ENCODE data around the gene ARFGEF3.

The ARFGEF3 gene

DNA sequence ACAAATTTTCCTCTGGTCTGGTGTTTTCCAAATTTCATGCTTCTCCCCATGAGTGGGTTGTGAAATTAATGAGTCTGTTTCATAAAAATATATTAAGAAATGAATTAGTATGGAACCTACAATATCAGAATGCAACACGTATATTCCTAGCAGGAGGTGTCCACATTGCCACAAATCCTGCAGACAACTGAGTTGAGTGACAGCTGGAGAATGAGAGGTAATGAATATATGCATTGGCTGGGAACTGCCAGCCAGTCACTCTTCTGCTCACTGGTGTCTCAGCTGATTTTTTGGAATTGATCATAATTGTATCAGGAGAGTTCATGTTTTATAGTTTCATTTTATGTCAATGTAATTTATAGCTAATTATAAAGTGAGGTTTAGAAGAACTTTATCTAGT, 6.3 kb upstream of the ARFGEF3 start:
- TF ChIP-seq, protein P1, sequence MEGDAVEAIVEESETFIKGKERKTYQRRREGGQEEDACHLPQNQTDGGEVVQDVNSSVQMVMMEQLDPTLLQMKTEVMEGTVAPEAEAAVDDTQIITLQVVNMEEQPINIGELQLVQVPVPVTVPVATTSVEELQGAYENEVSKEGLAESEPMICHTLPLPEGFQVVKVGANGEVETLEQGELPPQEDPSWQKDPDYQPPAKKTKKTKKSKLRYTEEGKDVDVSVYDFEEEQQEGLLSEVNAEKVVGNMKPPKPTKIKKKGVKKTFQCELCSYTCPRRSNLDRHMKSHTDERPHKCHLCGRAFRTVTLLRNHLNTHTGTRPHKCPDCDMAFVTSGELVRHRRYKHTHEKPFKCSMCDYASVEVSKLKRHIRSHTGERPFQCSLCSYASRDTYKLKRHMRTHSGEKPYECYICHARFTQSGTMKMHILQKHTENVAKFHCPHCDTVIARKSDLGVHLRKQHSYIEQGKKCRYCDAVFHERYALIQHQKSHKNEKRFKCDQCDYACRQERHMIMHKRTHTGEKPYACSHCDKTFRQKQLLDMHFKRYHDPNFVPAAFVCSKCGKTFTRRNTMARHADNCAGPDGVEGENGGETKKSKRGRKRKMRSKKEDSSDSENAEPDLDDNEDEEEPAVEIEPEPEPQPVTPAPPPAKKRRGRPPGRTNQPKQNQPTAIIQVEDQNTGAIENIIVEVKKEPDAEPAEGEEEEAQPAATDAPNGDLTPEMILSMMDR (IDR thresholded peaks at IDR 0.05; ENCODE audit: extremely low read depth, insufficient read depth, missing control alignments): no peak
- in situ Hi-C loops (cut with MboI; ENCODE audit: low pct_unique_long_range_greater_than_20kb, low sequenced_read_pairs, unreplicated experiment): no loop called here
- DNase-seq (ENCODE audit: low spot score): no peak

DNA sequence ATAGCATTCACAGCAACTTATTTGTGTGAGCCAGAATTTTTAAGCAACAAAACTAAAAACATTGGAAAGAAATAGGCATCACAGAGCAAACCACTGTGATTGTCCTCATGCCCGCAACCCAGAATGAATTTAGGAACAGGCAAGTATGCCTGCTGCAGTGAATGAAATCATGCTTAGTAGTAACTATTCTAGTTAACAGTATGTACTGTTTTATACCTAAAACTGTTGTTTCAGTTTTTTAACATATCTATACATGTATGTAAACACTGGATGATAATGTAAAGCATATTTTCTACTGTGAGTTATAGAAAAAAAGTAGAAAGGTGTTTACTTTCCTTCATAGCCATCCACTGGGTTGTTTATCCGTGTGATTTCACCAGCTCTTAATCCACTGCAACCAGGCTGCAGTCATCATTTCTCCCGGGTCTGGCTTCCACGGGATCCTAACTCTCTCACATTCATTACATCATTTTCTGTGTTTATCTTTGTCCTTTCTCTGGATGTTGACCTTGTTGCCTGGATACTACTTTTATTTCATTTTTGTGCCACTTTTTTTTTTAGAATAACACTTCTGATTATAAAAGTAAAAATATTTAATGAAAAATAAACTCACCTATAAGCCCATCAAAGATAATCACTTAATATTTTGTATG, 3.6 kb upstream of the ARFGEF3 start:
- TF ChIP-seq, protein P1 (IDR thresholded peaks at IDR 0.05; ENCODE audit: extremely low read depth, insufficient read depth, missing control alignments): no peak
- in situ Hi-C loops (cut with MboI; ENCODE audit: low pct_unique_long_range_greater_than_20kb, low sequenced_read_pairs, unreplicated experiment): no loop called here
- DNase-seq (ENCODE audit: low spot score): no peak

DNA sequence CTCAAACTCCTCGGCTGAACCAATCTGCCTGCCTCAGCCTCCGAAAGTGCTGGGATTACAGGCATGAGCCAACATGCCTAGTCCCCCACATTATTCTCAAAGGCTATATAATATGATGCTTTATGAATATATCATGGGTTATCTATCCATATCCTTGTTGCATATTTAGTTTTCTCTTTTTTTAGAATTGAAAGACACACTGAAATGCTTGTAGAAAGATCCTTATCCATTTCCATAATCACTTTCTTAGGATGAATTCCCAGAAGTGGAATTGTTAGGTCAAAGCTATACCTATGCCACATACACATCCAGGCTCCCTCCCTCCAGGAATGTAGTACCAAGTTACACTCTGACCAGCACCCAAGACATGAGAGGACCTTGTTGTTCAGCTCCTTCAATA, 2.5 kb upstream of the ARFGEF3 start:
- DNase-seq (ENCODE audit: low spot score): no peak
- TF ChIP-seq, protein P1 (IDR thresholded peaks at IDR 0.05; ENCODE audit: extremely low read depth, insufficient read depth, missing control alignments): no peak

DNA sequence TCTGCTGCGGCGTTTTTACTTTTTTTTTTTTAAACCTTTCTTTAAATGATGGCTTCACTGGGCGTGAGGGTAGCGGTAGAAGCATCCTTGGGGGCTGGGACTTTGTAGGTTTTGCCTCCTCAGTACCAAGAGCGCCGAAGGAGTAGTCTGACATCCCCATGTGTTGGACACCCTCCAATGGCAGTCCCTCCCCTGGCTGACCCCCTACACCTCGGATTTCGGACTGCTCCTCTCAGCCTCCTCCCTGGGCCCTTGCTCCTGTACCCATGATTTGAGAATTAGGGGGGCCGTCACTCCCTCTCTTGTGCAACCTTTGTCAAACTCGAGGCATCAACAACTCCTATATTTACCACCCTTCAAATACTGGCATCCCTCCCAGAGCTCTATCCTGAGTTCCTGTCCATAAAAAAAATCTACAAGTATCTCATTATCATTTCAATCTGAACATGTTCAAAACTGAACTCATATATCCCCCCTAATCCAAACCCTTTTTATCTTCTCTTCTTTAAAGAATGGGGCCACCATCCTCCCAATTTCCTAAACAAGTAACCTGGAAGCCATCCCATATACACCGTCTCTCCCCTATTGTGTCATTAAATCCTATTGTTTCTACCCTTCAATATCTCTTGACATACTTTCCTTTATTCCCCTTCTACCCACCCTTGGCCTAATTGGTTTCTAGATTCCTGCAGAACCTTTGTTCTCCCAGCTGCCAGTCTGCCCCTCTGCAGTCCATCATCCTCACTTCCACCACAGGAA, 1.2 kb upstream of the ARFGEF3 start:
- no peak for DNase-seq (ENCODE audit: low spot score)
- in situ Hi-C loops (cut with MboI; ENCODE audit: low pct_unique_long_range_greater_than_20kb, low sequenced_read_pairs, unreplicated experiment): no loop called here
- TF ChIP-seq, protein P1 (IDR thresholded peaks at IDR 0.05; ENCODE audit: extremely low read depth, insufficient read depth, missing control alignments): no peak

More for the DNA sequence above, 2.5 kb upstream of the ARFGEF3 start:
- in situ Hi-C loops (cut with MboI; ENCODE audit: low pct_unique_long_range_greater_than_20kb, low sequenced_read_pairs, unreplicated experiment): no loop called here

DNA sequence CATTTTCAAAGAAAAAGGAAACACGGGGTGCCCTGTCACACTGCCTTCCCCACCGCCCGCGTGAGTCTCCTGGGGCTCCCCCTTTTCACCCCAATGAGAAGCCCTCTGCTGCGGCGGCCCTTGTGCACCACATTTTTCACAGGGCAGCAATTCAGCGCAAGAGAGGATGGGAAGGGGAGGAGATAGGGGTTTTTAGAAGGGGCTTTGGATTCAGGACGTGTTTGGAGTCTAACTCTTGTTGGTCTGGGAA, 726 bp upstream of the ARFGEF3 start:
- in situ Hi-C loops (cut with MboI; ENCODE audit: low pct_unique_long_range_greater_than_20kb, low sequenced_read_pairs, unreplicated experiment): no loop called here
- TF ChIP-seq, protein P1 (IDR thresholded peaks at IDR 0.05; ENCODE audit: extremely low read depth, insufficient read depth, missing control alignments): no peak
- peak; percentile 34 for DNase-seq (ENCODE audit: low spot score)

DNA sequence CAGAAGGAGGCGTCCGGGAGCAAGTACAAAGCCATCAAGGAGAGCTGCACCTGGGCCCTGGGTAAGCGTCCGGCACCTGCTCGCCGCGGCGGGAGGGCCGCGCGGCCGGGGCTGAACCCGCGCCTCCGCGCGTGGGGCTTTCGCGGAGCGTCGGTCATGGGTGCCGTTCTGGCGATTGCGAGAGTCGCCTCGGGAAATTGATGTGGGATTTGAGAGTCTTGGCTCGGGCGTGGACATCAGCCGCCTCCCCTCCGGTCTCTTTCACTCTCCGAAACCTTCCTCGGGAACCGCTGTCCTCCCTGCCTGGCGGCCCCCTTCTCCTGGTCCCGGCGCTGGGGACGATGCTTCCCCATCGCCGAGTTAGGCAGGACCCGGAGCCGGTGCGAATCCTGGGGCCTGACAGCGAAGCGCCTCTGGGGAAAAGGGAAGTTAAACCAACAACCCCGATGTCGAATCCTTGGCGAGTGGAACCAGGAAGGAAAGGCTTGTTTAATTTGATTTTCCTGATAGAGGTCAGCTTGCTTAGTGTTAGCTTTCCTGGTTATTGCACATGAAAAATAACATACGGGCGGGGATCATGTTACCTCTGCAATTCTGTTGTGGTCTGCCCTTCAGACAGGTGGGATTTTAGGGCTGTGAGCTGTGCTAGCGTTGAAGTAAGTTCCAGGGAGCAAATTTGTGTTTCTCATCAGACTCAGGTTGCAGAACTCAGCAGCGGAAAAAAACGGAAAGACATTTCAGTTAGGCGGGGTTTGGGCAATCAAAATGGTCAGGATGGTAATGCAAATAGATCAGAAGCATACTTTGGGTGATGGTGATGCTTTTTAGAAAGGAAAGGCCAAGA, 594 bp downstream of the ARFGEF3 start:
- in situ Hi-C loops (cut with MboI; ENCODE audit: low pct_unique_long_range_greater_than_20kb, low sequenced_read_pairs, unreplicated experiment): no loop called here
- DNase-seq (ENCODE audit: low spot score): peak; percentile 25
- TF ChIP-seq, protein P1 (IDR thresholded peaks at IDR 0.05; ENCODE audit: extremely low read depth, insufficient read depth, missing control alignments): no peak

All from GM13977 (cell line).